Osteoblast (primary cell): ENCODE measurements around the gene CEBPA. TPM values are rescaled to one million over a fixed set of nuclear protein-coding genes. Genes with fewer than 3 reads are reported as not detected.

Experiments used
- DNase-seq: peaks from one replicate; pipeline ENCODE4 v3.0.0; 2011; ENCODE audit warnings: low spot score, mixed read lengths; ENCODE audit not compliant: insufficient read length; ENCODE audit errors: missing footprints
- H2AFZ ChIP-seq: 2 replicates; pipeline ENCODE4 v1.6.0; 2011; ENCODE audit warnings: mild to moderate bottlenecking, low read length
- H3K27ac ChIP-seq: 2 replicates; pipeline ENCODE4 v1.5.1; 2011; ENCODE audit warnings: mild to moderate bottlenecking, low read depth, low read length, moderate library complexity
- H3K27me3 ChIP-seq: 2 replicates; pipeline ENCODE4 v1.6.0; 2012; ENCODE audit warnings: mild to moderate bottlenecking, control low read depth, inconsistent platforms, low read length, moderate library complexity; ENCODE audit not compliant: insufficient read depth
- H3K36me3 ChIP-seq: 2 replicates; pipeline ENCODE4 v1.5.1; 2011; ENCODE audit warnings: mild to moderate bottlenecking, low read length, control low read depth, moderate library complexity; ENCODE audit not compliant: insufficient read depth
- H3K4me1 ChIP-seq: 2 replicates; pipeline ENCODE4 v1.5.1; 2011; ENCODE audit warnings: mild to moderate bottlenecking, low read length, control low read depth, moderate library complexity; ENCODE audit not compliant: insufficient read depth
- H3K4me2 ChIP-seq: 2 replicates; pipeline ENCODE4 v1.6.0; 2011; ENCODE audit warnings: mild to moderate bottlenecking, low read length; ENCODE audit not compliant: insufficient read depth
- H3K4me3 ChIP-seq: fragments of 200-600 bp; sonication (generic); 3 replicates; pipeline ENCODE4 v1.5.1; 2012; ENCODE audit warnings: mild to moderate bottlenecking, low read length, inconsistent platforms; ENCODE audit not compliant: insufficient read depth
- H3K79me2 ChIP-seq: 2 replicates; pipeline ENCODE4 v1.6.0; 2012; ENCODE audit warnings: mild to moderate bottlenecking, low read length, control low read depth, inconsistent platforms; ENCODE audit not compliant: insufficient read depth
- H3K9me3 ChIP-seq: 2 replicates; pipeline ENCODE4 v1.5.1; 2011; ENCODE audit warnings: low read depth, low read length, control low read depth
- H4K20me1 ChIP-seq: 2 replicates; pipeline ENCODE4 v1.6.0; 2012; ENCODE audit warnings: mild to moderate bottlenecking, low read length, control low read depth; ENCODE audit not compliant: insufficient read depth
- total RNA-seq: library from RNA; depleted of rRNA; stranded (reverse); fragments of >200 nt; gene quantifications from 2 replicates; pipeline ENCODE4 v1.2.3, GENCODE V29; 2012
- TF ChIP-seq, protein P1 (sequence below): IDR thresholded peaks from 2 replicates; pipeline ENCODE4 v1.5.1; 2011; ENCODE audit warnings: mild to moderate bottlenecking, low read depth, low read length, moderate library complexity; ENCODE audit errors: extremely low read depth

Gene CEBPA
- total RNA-seq, 1 donor, result 3.6 TPM

DNA sequence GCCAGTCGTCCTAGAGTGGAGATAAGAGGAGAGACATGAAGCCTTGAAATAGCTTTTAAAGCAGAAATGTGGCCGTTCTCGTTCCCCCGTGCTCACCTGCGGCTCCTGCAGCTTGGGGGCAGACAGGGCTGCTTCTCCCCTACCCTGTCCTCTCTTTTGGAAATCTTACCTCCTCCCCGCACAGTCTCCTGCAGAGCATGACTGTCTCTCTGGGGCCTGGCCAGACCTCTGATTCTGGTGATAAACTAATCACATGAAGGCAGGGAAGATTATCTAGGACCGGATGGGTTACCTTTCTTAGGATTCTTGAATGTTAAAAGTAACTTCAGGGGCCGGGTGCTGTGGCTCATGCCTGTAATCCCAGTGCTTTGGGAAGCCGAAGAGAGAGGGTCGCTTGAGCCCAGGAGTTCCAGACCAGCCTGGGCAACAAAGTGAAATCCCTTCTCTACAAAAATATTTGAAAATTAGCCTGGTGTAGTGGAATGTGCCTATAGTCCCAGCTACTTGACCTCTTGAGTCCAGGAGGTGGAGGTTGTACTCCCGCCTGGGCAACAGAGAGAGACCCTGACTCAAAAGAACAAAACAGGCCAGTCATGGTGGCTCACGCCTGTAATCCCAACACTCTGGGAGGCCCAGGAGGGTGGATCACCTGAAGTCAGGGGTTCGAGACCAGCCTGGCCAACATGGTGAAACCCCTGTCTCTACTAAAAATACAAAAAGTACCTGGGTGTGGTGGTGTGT, 8.1 kb downstream of the CEBPA start:
- Histone ChIP-seq H2AFZ (peak overlapping the region; percentile 75), H3K36me3 (no peaks in the 10 kb centered on the region), H3K27ac (peak overlapping the region; percentile 75), H3K4me3 (no peak overlapping the region), H3K79me2 (no peaks in the 10 kb centered on the region), H4K20me1 (no peaks in the 10 kb centered on the region), H3K4me2 (peak overlapping the region; percentile 60), H3K9me3 (peaks cover 4% of the 10 kb centered on the region), H3K4me1 (peaks cover 12% of the 10 kb centered on the region), H3K27me3 (peaks cover 17% of the 10 kb centered on the region)
- TF ChIP-seq, protein P1, sequence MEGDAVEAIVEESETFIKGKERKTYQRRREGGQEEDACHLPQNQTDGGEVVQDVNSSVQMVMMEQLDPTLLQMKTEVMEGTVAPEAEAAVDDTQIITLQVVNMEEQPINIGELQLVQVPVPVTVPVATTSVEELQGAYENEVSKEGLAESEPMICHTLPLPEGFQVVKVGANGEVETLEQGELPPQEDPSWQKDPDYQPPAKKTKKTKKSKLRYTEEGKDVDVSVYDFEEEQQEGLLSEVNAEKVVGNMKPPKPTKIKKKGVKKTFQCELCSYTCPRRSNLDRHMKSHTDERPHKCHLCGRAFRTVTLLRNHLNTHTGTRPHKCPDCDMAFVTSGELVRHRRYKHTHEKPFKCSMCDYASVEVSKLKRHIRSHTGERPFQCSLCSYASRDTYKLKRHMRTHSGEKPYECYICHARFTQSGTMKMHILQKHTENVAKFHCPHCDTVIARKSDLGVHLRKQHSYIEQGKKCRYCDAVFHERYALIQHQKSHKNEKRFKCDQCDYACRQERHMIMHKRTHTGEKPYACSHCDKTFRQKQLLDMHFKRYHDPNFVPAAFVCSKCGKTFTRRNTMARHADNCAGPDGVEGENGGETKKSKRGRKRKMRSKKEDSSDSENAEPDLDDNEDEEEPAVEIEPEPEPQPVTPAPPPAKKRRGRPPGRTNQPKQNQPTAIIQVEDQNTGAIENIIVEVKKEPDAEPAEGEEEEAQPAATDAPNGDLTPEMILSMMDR, result no peak
- DNase-seq, result peak; percentile 68

DNA sequence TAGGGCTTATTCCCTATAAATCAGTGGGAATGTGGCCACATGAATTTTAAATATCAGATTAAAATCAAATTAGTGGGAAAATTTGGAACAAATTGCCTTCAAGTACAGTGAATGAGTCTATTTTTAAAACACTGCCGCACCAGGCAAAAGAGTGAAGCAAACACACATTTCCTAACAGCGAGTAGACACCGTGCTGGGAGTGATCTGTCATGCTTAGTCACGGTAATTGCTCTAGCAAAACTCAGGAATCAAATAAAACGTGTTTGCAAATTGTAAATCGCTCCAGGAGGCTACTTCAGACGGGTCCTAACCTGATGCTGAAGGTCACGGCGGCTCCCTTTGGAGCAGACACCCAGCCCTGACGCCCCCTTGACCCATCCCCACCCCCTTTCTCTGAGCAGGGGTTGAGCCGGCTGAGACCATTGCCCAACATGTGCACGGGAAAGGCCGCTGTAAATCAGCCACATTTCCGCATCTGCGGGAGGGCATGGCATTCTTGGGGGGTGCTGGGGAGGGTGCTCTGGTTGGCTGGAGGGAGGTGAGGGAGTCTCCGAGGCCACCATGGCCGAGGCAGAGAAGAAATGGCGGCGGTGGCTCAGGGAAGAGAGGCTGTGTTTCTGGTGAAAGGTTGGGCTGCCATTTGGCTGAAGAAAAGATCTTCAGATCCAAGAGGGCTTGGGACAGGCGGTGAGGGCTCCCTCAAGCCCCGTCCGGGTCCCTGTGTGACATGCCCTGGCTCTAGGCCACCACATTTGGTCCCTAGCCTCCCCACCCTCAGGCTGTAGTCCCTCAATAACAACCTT, 8.9 kb downstream of the CEBPA start:
- H2AFZ ChIP-seq, result peak overlapping the region; percentile 75
- H4K20me1 ChIP-seq, result no peaks in the 10 kb centered on the region
- peak overlapping the region; percentile 60 for H3K4me2 ChIP-seq
- H3K36me3 ChIP-seq, result no peaks in the 10 kb centered on the region
- DNase-seq, result peak; percentile 99
- peak overlapping the region; percentile 34 for H3K4me3 ChIP-seq
- peaks cover 9% of the 10 kb centered on the region for H3K9me3 ChIP-seq
- peaks cover 11% of the 10 kb centered on the region for H3K27me3 ChIP-seq
- H3K79me2 ChIP-seq, result no peaks in the 10 kb centered on the region
- H3K4me1 ChIP-seq, result peaks cover 12% of the 10 kb centered on the region
- peak overlapping the region; percentile 75 for H3K27ac ChIP-seq
- TF ChIP-seq, protein P1, result no peak

DNA sequence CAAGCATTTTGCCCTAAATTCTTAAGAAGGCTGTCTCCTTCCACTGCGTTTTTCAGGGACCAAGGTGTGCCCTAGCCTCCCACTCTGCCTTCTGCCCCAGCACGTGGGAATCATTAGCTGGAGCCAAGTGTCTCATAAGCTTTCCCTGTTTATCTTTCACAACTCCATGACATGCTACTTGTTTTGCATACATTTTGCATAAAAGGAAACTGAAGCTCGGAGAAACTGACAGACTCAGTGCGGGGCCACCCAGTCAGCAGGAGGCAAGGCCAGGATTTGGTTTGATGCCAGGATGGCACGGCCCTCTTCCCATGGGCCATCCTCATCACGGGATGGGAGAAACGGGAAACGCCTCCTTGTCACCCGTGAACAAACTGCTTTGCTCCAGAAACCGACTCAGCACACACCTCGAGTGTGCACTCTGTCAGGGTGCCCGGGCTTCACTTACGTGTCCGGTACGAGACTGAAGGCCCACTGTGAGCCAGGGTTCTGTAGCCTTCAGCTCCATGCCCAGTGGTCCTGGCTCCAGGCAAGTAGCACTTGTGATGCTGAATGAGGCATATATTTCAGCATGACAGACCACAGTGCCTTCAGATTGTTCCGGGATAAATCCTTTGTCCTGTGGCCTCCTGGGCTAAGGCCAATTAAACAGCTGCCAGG, 9.6 kb downstream of the CEBPA start:
- no peak overlapping the region for H2AFZ ChIP-seq

More for the DNA sequence above, 9.6 kb downstream of the CEBPA start:
- H3K27me3 ChIP-seq, result peaks cover 9% of the 10 kb centered on the region
- peaks cover 12% of the 10 kb centered on the region for H3K4me1 ChIP-seq
- no peaks in the 10 kb centered on the region for H4K20me1 ChIP-seq
- DNase-seq, result peak; percentile 87
- peak overlapping the region; percentile 75 for H3K27ac ChIP-seq
- H3K4me3 ChIP-seq, result peak overlapping the region; percentile 12
- no peaks in the 10 kb centered on the region for H3K36me3 ChIP-seq
- H3K4me2 ChIP-seq, result peak overlapping the region; percentile 60
- H3K9me3 ChIP-seq, result peaks cover 10% of the 10 kb centered on the region
- TF ChIP-seq, protein P1, result no peak
- no peaks in the 10 kb centered on the region for H3K79me2 ChIP-seq
